K562 (cell line): ENCODE results near the gene NPEPPS. TPM values are rescaled to one million over a fixed set of nuclear protein-coding genes. Genes with fewer than 3 reads are reported as not detected.
A peak's percentile ranks its signal among the peaks of the same experiment; 100 is the strongest.

ENCODE experiments used
- ARNT ChIP-seq, 2 experiments: fragments of 450-650 bp; IDR thresholded peaks; 2 replicates each; pipeline ENCODE4 v1.6.1; 2016; ENCODE audit warnings: mild to moderate bottlenecking in 1 of 2
- CGGBP1 ChIP-seq: fragments of 250-450 bp; sonication (Bioruptor Pico); IDR thresholded peaks from 2 replicates; pipeline ENCODE4 v1.9.0; 2021; ENCODE audit warnings: mild to moderate bottlenecking
- EZH2 ChIP-seq: IDR thresholded peaks from 2 replicates; pipeline ENCODE4 v1.6.1; 2012; ENCODE audit warnings: low read depth, mild to moderate bottlenecking, inconsistent platforms, low read length, borderline replicate concordance
- HMG20A ChIP-seq: fragments of 450-650 bp; formaldehyde crosslinking; conservative IDR thresholded peaks from 2 replicates; pipeline ENCODE4 v1.4.0; 2020; ENCODE audit warnings: mild to moderate bottlenecking, mixed read lengths
- L3MBTL2 ChIP-seq: fragments of 450-650 bp; IDR thresholded peaks from 2 replicates; pipeline ENCODE4 v1.6.1; 2016; ENCODE audit warnings: mild to moderate bottlenecking, moderate library complexity
- LARP7 ChIP-seq: fragments of 450-650 bp; IDR thresholded peaks from 2 replicates; pipeline ENCODE4 v1.6.1; 2016
- PBX2 ChIP-seq, 2 experiments: IDR thresholded peaks in 1 of 2; conservative IDR thresholded peaks in 1 of 2; 2 replicates each; pipeline ENCODE4 v1.6.1; 2016; ENCODE audit warnings: low read depth in 2 of 2, mild to moderate bottlenecking in 1 of 2, missing compliant biosample characterization in 1 of 2, missing genetic modification characterization in 1 of 2, moderate library complexity in 1 of 2
- POLR2AphosphoS5 ChIP-seq: IDR thresholded peaks from 2 replicates; pipeline ENCODE4 v1.6.1; 2011; ENCODE audit warnings: mild to moderate bottlenecking, low read depth, low read length, moderate library complexity; ENCODE audit not compliant: control insufficient read depth, insufficient read depth
- PTRF ChIP-seq: fragments of 450-650 bp; IDR thresholded peaks from 2 replicates; pipeline ENCODE4 v1.6.1; 2016; ENCODE audit warnings: mild to moderate bottlenecking, missing genetic modification characterization, missing compliant biosample characterization
- PYGO2 ChIP-seq: fragments of 450-650 bp; IDR thresholded peaks from 2 replicates; pipeline ENCODE4 v1.6.1; 2016; ENCODE audit warnings: mild to moderate bottlenecking, missing genetic modification characterization, moderate library complexity, missing compliant biosample characterization
- RB1 ChIP-seq: fragments of 450-650 bp; IDR thresholded peaks from 2 replicates; pipeline ENCODE4 v1.6.1; 2017; ENCODE audit warnings: low read depth, mild to moderate bottlenecking
- RBM17 ChIP-seq: fragments of 200-400 bp; formaldehyde crosslinking; IDR thresholded peaks from 2 replicates; pipeline ENCODE4 v1.6.1; 2017; ENCODE audit warnings: low read depth, mild to moderate bottlenecking, low read length, borderline replicate concordance
- RHOXF2B ChIP-seq: fragments of 250-450 bp; sonication (Bioruptor Pico); conservative IDR thresholded peaks from 2 replicates; pipeline ENCODE4 v1.5.1; 2021
- SETDB1 ChIP-seq: IDR thresholded peaks from one replicate; pipeline ENCODE4 v1.6.1; 2012; ENCODE audit warnings: low read length, control low read depth, inconsistent platforms
- SNRNP70 ChIP-seq: fragments of 200-400 bp; formaldehyde crosslinking; optimal IDR thresholded peaks from 2 replicates; pipeline ENCODE3; 2017; ENCODE audit warnings: low read depth, low read length
- TCF7 ChIP-seq: sonication (generic); IDR thresholded peaks from 2 replicates; pipeline ENCODE4 v1.6.1; 2016; ENCODE audit warnings: antibody characterized with exemption, borderline replicate concordance
- UBTF ChIP-seq, 2 experiments: IDR thresholded peaks; 2 replicates each; pipeline ENCODE4 v1.6.1; 2012; ENCODE audit warnings: improper control_type of control experiment in 2 of 2, low read depth in 2 of 2, low read length in 2 of 2, borderline replicate concordance in 1 of 2
- YY1 ChIP-seq, 3 experiments: IDR thresholded peaks; 2 replicates each; pipeline ENCODE4 v1.6.1; 2011; ENCODE audit warnings: low read length in 2 of 3, mild to moderate bottlenecking in 2 of 3, moderate library complexity in 2 of 3, borderline replicate concordance in 1 of 3, control low read depth in 1 of 3, low read depth in 1 of 3; ENCODE audit not compliant: insufficient read depth in 3 of 3, insufficient replicate concordance in 2 of 3, control insufficient read depth in 1 of 3, insufficient read length in 1 of 3; ENCODE audit errors: extremely low read depth in 1 of 3
- ZBTB33 ChIP-seq: sonication (generic); formaldehyde crosslinking; IDR thresholded peaks from 2 replicates; pipeline ENCODE4 v1.8.1; 2023; ENCODE audit warnings: mild to moderate bottlenecking, missing genetic modification reagents
- polyA plus RNA-seq, 8 experiments: library from polyadenylated mRNA; depleted of rRNA in 4 of 8; stranded (reverse) in 5 of 8; unstranded in 3 of 8; fragments of >200 nt; fragmentation: Nextera tagmentation in 2 of 8; fragmentation: Illumina TruSeq in 1 of 8; extraction: Ambion mirVana in 2 of 8; extraction: Trizol in 1 of 8; gene quantifications; 2 replicates each; pipeline versions ENCODE4 v1.2.1 to v1.2.3, GENCODE V29; 2011 to 2014; ENCODE audit warnings: inconsistent platforms in 1 of 8, missing spikeins in 1 of 8
- total RNA-seq, 7 experiments: library from RNA; depleted of rRNA in 6 of 7; stranded (reverse); fragments of >200 nt in 6 of 7; fragmentation: Illumina TruSeq in 2 of 7; extraction: Trizol in 2 of 7; gene quantifications; 2 replicates each; pipeline versions ENCODE4 v1.2.1 to v1.2.3, GENCODE V29; 2011 to 2021; ENCODE audit warnings: low replicate concordance in 1 of 7

NPEPPS gene
- total and polyA plus RNA-seq, 9 of the 15 experiments (the other 6 are each of a cell fraction or from before 2014, with no cell fraction given) = 21.4 to 108 (median 46.0) TPM

- TF ChIP-seq ZBTB33 (no peak), ARNT (IDR thresholded peaks at IDR 0.05) (no peak), EZH2 (no peak), RHOXF2B (CRISPR knock-in tag) (no peak), CGGBP1 (CRISPR knock-in tag) (no peak), PBX2 (CRISPR knock-in tag; IDR thresholded peaks at IDR 0.05; ENCODE audit: low read depth) (no peak), PBX2 (tag; conservative IDR thresholded peaks at IDR 0.05; ENCODE audit: low read depth) (no peak), L3MBTL2 (no peak), HMG20A (CRISPR knock-in tag) (no peak), YY1 (IDR thresholded peaks at IDR 0.05; ENCODE audit: borderline replicate concordance in 1 of 3, control insufficient read depth in 1 of 3, extremely low read depth in 1 of 3, insufficient read depth in 3 of 3, insufficient read length in 1 of 3, insufficient replicate concordance in 2 of 3, low read depth in 1 of 3, low read length in 2 of 3) (peak in 1 of 3 experiments; percentile 36), SNRNP70 (no peak), PTRF (no peak), RBM17 (no peak), RB1 (peak; percentile 82; the same call in 1 of the 2 replicates), POLR2AphosphoS5 (peak; percentile 91), TCF7 (no peak), PYGO2 (tag) (no peak), SETDB1 (no peak), UBTF (IDR thresholded peaks at IDR 0.05; ENCODE audit: borderline replicate concordance in 1 of 2, low read depth in 2 of 2, low read length in 2 of 2) (peak in 1 of 2 experiments; percentile 14; a peak in 1 of 4 replicates), LARP7 (no peak)
Observed at GRCh38 chr17:47649972-47650524, 119.1 kb downstream of the NPEPPS start (continued).
